Subcutaneous adipose tissue (tissue), 4 donors: ENCODE measurements around the gene ORC4. TPM values are rescaled to one million over a fixed set of nuclear protein-coding genes. Genes with fewer than 3 reads are reported as not detected.

Experiments
- total RNA-seq, 4 donors: library from RNA; depleted of rRNA; stranded (reverse); fragments of >200 nt; gene quantifications; one replicate each; pipeline ENCODE4 v1.1.0, GENCODE V29; 2016
- TF ChIP-seq, protein P1 (sequence below): fragments of 450-650 bp; IDR thresholded peaks from one replicate; pipeline ENCODE4 v1.5.1; 2016; ENCODE audit warnings: low read depth, mild to moderate bottlenecking, control low read depth, antibody characterized with exemption, moderate library complexity

Gene ORC4
- total RNA-seq, 4 donors from 2014 or later: 15.8 to 50.1 (median 36.8) TPM

- TF ChIP-seq, protein P1, sequence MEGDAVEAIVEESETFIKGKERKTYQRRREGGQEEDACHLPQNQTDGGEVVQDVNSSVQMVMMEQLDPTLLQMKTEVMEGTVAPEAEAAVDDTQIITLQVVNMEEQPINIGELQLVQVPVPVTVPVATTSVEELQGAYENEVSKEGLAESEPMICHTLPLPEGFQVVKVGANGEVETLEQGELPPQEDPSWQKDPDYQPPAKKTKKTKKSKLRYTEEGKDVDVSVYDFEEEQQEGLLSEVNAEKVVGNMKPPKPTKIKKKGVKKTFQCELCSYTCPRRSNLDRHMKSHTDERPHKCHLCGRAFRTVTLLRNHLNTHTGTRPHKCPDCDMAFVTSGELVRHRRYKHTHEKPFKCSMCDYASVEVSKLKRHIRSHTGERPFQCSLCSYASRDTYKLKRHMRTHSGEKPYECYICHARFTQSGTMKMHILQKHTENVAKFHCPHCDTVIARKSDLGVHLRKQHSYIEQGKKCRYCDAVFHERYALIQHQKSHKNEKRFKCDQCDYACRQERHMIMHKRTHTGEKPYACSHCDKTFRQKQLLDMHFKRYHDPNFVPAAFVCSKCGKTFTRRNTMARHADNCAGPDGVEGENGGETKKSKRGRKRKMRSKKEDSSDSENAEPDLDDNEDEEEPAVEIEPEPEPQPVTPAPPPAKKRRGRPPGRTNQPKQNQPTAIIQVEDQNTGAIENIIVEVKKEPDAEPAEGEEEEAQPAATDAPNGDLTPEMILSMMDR: no peak
Measured at GRCh38 chr2:148048475-148049221, 28.1 kb upstream of the ORC4 start.

DNA sequence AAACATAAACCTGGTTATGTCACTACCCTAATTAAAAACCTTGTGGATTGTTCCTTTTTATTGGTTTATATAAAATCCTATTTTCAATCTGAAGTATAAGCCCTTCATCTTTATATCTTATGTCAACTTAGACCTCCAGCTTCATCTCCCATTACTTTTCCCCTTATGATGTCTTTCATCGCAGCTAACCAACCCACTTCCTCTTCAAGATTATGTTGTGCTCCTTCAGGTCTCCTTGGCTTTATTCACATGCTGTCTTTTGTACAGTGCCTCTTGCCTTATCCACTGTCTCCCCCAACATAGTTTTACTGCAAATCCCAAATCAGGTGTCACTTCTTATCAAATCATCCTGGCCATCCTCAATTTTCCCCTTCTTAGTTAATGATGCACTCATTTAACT, 26.3 kb upstream of the ORC4 start:
- TF ChIP-seq, protein P1: no peak

DNA sequence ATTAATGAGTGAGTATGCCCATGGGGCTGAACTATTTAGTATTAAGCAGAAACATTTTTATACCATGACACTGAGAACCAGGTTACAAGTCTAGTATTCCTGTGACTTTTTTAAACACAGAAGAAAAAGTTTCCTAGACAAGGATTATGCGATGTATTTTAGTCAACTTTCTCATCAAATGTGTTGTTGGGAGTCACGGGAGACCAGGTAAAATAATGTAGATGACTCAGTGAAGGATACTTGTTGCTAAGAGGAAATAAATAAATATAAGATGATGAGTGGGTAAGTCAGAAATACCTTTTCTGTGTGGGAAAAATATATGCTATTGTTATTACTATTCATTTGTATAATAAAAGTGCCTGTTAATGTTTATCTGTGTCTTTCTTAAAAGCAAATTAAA, 23.8 kb upstream of the ORC4 start:
- TF ChIP-seq, protein P1: no peak

DNA sequence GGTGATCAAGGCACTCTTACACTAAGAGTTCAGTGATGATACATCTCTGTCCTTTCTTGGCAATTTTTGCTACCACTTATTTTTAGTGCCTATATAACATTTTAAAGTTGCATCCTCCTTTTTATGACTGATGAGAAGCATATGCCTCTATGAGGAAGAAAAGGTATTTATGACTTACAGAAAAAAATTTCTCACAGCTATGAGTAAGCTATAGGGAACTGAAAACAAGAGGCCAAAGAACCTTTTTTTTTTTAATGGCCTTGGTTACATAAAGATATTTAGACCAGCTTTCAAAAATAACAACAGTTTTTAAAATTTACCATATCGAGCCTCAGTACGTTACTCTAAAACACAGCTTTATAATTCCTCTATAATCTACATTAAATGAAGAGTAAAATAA, 21.7 kb upstream of the ORC4 start:
- TF ChIP-seq, protein P1: no peak

DNA sequence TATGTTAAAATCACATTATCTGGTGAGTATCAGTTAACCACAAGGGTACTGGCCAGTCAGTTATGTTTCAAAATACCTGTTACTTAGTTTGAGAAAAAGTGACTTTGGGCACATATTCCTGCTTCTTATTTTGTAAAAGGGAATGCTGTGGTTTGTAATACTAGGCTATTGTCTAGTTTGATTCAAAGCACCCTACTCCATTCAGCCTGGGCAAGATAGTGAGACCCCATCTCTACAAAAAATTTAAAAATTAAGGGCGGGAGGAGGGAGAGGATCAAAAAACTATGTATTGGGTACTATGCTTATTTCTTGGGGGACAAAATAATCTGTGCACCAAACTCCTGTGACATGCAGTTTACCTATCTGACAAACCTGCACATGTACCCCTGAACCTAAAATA, 19.2 kb upstream of the ORC4 start:
- TF ChIP-seq, protein P1: no peak

GRCh38 chr2:148032215-148032614, 11.7 kb upstream of the ORC4 start:
- TF ChIP-seq, protein P1: no peak

GRCh38 chr2:148031152-148031551, 10.6 kb upstream of the ORC4 start:
- TF ChIP-seq, protein P1: no peak
